Measurements from ENCODE around the gene SORBS1.

GRCh38 chr10:95406651-95407280, 154.4 kb downstream of the SORBS1 start:
- no peak for TF ChIP-seq CTCF (IDR thresholded peaks at IDR 0.05; ENCODE audit: low read depth, low read length, missing input control)
- TF ChIP-seq FOXA1 (IDR thresholded peaks at IDR 0.05): peak; percentile 84
- peak in 1 of 2 donors; percentile 17 for TF ChIP-seq GABPA (IDR thresholded peaks at IDR 0.05 in 1 of 2, conservative IDR thresholded peaks at IDR 0.05 in 1 of 2)
- TF ChIP-seq, protein P1, sequence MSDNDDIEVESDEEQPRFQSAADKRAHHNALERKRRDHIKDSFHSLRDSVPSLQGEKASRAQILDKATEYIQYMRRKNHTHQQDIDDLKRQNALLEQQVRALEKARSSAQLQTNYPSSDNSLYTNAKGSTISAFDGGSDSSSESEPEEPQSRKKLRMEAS (IDR thresholded peaks at IDR 0.05): peak; percentile 84
- peak; percentile 73 for TF ChIP-seq YY1 (IDR thresholded peaks at IDR 0.05)
- peak; percentile 57 for TF ChIP-seq SP1 (IDR thresholded peaks at IDR 0.05)
- peak; percentile 48 for TF ChIP-seq REST (IDR thresholded peaks at IDR 0.05)
- TF ChIP-seq RAD21 (IDR thresholded peaks at IDR 0.05): peak; percentile 44 to 52

Measured in liver (tissue), 3 donors.